Measurements from ENCODE around the gene TSPAN32.

DNA sequence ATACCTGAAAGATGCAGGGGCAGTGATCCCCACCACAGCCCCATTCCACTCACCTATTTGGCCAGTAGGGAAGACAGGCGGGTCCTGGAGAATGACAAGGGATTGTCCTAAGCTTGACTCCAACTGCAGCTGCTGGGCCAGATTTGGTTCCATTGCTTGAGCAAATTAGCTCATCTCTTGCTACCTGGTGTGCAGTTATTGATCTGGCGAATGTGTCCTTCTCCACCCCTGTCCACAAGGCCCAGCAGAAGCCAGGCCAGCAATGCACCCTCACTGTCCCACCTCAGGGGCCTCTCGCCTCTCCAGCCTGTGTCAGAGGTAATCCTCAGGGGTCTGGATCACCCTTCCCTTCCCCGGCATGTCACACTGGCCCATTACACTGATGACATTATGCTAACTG is 23.3 kb downstream of the TSPAN32 start:
- TF ChIP-seq, protein P1, sequence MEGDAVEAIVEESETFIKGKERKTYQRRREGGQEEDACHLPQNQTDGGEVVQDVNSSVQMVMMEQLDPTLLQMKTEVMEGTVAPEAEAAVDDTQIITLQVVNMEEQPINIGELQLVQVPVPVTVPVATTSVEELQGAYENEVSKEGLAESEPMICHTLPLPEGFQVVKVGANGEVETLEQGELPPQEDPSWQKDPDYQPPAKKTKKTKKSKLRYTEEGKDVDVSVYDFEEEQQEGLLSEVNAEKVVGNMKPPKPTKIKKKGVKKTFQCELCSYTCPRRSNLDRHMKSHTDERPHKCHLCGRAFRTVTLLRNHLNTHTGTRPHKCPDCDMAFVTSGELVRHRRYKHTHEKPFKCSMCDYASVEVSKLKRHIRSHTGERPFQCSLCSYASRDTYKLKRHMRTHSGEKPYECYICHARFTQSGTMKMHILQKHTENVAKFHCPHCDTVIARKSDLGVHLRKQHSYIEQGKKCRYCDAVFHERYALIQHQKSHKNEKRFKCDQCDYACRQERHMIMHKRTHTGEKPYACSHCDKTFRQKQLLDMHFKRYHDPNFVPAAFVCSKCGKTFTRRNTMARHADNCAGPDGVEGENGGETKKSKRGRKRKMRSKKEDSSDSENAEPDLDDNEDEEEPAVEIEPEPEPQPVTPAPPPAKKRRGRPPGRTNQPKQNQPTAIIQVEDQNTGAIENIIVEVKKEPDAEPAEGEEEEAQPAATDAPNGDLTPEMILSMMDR (conservative IDR thresholded peaks at IDR 0.05; ENCODE audit: low read depth, low read length) = no peak
- TF ChIP-seq EZH2 (IDR thresholded peaks at IDR 0.05; ENCODE audit: borderline replicate concordance, low read depth, low read length, poor library complexity, severe bottlenecking) = no peak

Measured in A673 (cell line).